Left forelimb (tissue), 1 donor: ENCODE measurements around the gene UTY.

Source experiments
- DNase-seq: peaks from one replicate; pipeline ENCODE4 v3.0.0-alpha.2; 2018; ENCODE audit warnings: low spot score

Gene UTY

DNA sequence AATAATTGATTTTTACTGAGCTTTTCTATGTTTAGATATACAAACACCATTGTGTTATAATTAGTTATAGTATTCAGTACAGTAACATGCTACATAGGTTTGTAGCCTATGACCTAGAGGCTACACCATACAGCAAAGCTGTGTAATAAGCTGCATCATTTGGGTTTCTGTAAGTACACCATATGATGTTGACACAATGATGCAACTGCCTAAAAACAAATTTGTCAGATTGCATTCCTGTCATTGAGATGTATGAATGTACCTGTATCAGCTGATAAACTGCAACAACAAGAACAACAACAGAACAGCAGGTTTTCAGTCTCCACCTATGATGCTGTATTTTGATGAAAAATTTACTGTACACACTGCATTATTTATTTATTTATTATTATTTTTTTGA is 64.3 kb downstream of the UTY start:
- DNase-seq = no peak

- no peak for DNase-seq
Observed at GRCh38 chrY:13398876-13399275, 81.0 kb downstream of the UTY start.

- no peak for DNase-seq
Observed at GRCh38 chrY:13381110-13381683, 98.6 kb downstream of the UTY start.

DNA sequence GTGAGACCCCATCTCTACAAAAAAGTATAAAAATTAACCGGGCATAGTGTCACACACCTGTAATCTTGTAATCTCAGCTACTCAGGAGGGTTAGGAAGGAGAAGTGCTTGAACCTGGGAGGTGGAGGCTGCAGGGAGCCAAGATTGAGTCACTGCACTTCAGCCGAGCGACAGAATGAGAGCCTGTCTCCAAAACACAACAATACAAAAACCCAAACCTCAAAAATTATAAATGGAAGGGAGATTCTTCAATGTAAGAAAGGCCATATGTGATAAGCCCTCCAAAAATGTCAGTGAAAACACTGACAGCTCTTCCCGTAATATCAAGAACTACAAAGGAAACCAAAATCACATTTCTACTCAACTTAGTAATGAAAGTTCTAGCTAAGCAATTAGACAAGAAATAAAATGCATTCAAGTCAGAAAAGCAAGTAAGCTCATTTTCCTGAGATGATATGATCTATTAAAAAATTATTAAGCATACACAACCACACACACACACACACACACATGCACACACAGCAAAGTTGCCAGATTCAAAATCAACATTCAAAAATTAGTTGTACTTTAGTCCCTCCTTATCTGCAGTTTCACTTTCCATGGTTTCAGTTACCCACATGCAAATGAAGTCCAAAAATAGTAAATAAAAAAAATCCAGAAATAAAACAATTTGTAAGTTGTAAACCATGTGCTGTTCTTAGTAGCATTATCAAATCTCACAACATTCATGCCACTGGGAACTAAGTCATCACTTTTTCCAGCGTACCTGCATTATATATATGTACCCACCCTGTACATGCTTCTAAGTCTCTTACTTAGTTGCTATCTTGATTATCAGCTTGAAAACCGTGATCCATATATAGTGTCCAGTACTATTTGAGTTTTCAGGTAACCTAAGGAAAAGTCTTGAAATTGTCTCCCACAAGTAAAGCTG is 108.7 kb downstream of the UTY start:
- DNase-seq = no peak

GRCh38 chrY:13370245-13370644 is 109.6 kb downstream of the UTY start:
- no peak for DNase-seq

DNA sequence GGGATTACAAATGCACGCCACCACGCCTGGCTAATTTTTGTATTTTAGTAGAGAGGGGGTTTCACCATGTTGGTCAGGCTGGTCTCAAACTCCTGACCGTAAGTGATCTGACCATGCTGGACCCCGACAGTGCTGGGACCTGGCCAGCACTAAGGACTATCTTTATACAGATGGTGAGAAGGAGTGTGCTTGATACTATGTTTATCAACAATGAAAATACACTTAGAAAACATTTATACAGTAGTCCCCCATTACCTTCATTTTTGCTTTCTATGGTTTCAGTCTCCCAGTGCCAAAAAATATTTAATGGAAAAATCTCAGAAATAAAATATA is 111.4 kb downstream of the UTY start:
- DNase-seq = no peak

DNA sequence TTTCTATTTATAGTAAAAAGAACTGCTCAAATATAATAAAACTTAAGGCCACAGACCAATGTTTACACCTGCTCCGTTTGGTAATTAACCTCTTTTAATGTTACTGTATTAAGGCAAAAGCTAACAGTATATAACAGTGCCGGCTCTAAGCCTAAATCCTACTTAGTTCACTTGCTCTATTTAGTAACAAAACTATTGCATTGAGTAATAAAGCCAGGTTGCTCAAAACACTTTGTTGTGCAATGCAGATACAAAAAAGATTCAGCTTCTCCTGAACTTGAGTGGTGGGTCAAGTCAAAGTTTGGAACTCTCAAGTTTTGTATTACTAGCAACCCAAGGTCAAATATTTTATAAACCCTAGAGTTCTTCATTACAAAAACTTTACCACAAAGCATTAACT is 116.2 kb downstream of the UTY start:
- no peak for DNase-seq

DNA sequence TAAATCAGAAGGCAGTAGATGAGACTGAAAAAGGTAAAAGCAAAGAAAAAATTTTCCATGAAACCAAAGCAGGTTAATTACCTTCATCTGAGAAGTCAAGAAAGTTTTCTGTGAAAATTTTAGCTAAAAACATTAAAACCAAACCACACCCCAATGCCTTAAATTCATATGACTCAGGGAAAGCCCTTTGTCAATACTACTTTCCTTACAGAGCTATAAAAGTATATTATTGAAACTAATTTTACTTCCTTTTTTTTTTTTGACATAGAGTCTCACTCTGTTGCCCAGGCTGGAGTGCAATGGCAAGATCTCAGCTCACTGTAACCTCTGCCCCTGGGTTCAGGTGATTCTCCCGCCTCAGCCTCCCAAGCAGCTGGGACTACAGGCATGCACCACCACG is 117.2 kb downstream of the UTY start:
- DNase-seq = no peak

GRCh38 chrY:13361656-13362636 is 117.9 kb downstream of the UTY start:
- DNase-seq = no peak

DNA sequence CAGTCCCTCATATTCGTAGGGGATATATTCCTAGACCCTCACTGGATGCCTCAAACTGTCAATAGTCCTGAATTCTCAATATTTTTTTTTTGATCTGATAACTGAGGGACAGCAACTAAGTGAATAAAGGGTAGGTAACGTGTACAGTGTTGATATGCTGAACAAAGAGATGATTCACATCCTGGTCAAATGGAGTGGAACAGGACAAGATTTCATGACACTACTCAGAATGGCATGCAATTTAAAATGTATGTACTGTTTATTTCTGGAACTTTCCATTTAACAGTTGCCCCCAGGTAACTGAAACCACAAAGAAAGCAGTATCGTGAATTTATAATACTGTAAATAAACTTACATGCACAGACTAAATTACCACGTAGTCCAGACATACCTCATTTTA is 128.4 kb downstream of the UTY start:
- DNase-seq = no peak

DNA sequence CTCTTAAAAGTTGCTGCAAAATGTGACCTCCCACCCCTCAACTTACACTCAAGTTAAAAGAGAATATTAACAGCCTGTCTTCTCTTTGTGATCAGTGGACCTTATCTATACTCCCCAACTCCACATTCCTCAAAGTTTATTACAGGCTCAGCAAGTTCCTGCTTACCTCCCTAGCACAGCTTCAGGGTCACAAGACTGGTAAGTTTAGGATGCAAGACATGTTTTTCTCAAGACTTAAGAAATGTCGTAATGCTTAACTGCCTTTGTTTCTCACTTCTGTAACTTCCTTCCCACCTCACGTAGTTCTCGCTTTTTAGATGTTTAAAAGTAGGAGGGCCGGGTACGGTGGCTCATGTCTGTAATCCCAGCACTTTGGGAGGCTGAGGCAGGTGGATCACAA is 132.7 kb downstream of the UTY start:
- no peak for DNase-seq

- no peak for DNase-seq
Observed at GRCh38 chrY:13345549-13345948, 134.3 kb downstream of the UTY start.

GRCh38 chrY:13343307-13343946 is 136.4 kb downstream of the UTY start:
- DNase-seq = no peak

DNA sequence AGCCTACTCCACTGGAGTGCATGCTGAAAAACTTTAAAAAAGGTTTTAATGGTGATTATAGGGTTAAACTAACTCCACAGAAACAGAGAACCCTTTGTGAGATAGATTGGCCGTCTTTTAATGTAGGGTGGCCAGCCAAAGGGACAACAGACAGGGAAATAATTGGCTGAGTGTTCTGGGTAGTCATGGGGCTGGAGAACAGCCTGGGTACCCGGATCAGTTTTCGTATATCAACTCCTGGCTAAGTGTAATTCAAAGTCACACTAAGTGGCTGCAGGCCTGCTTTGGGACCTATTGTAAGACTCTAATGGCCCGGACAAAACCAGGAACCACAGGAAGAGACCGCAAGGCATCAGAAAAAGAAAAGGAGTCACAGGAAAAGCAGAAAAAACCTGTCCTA is 139.9 kb downstream of the UTY start:
- DNase-seq = no peak

DNA sequence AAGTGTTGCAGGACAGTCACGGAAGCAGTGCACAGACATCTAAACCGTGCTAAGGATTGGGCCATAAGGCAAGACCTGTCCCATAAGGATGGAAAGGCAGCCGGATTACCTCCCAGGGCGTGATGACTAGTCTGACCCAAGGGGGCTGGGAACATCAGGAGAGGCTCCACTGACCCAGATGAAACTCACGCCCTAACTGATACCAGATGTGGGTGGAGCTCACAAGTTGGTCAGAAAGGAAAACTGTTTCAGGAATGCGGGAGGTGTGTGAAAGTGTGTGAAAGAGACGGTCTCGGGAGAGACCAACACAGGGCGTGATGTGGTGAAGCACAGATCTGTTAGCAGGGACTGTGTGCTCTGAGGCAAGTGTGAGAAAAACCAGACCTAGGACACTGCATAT is 140.5 kb downstream of the UTY start:
- DNase-seq = no peak

DNA sequence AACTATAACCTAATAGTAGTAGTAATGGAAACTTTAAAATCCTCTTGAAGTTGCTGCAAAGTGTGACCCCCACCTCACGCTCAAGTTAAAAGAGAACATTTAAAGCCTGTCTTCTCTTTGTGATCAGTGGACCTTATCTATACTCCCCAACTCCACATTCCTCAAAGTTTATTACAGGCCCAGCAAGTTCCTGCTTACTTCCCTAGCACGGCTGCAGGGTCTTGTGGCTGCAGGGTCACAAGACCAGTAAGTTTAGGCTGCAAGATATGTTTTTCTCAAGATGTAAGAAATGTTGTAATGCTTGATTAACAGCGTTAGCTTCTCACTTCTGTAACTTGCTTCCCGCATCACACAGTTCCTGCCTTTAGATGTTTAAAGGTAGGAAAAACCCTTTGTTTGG is 141.1 kb downstream of the UTY start:
- DNase-seq = no peak

DNA sequence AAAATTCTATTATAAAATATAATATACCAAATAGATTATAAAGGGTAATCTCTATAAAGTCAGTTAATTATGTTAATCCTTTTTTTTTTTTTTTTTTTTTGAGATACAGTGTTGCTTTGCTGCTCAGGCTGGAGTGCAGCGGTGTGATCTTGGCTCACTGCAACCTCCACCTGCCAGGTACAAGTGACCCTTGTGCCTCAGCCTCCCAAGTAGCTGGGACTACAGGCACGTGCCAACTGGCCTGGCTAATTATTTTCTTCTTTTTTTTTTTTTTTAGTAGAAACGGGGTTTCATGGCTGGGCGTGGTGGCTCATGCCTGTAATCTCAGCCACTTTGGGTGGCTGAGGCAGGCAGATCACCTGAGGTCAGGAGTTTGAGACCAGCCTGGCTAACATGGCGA is 141.9 kb downstream of the UTY start:
- DNase-seq = no peak

- DNase-seq = no peak
Observed at GRCh38 chrY:13333791-13334190, 146.0 kb downstream of the UTY start.

DNA sequence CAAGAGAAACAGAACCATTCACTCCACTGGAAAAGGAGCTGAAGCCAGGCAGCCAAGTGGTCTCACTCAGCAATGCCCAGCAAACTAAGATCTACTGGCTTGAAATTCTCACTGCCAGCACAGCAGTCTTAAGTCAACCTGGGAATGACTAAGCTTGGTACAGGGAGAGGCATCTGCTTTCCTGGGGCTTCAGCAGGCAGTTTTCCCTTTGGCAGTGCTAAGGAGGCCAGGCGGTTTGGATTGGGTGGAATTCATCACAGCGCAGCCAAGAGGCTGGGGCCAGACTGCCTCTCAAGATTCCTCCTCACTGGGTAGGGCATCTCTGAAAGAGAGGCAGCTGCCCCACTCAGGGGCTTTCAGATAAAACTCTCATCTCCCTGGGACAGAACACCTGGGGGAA is 149.2 kb downstream of the UTY start:
- DNase-seq = no peak

DNA sequence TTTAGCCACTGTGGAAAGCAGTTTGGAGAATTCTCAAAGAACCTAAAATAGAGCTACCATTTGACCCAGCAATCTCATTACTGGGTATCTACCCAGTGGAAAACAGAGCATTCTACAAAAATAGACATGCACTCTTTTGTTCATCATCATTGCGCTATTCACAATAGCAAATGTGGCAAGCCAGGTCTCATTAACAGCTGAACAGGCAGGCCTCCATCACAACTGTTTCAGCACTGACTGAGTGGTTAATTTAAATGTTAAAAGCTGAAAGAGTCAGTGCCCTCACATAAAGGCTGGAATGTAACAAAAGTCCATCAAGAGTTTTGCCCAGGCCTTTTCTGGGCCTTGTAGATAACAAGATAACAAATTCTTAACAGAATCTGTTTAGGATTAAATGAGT is 166.9 kb downstream of the UTY start:
- no peak for DNase-seq

DNA sequence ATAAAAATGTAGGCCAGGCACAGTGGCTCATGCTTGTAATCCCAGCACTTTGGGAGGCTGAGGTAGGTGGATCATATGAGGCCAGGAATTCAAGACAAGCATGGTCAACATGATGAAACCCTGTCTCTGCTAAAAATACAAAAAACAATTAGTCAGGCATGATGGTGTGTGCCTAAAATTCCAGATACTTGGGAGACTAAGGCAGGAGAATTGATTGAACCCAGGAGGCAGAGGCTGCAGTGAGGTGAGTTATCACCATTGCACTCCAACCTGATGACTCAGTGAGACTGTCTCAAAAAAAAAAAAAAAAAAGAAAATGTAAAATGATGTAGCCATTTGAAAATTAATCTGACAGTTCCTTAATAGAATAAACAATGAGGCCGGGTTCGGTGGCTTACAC is 171.9 kb downstream of the UTY start:
- DNase-seq = no peak

DNA sequence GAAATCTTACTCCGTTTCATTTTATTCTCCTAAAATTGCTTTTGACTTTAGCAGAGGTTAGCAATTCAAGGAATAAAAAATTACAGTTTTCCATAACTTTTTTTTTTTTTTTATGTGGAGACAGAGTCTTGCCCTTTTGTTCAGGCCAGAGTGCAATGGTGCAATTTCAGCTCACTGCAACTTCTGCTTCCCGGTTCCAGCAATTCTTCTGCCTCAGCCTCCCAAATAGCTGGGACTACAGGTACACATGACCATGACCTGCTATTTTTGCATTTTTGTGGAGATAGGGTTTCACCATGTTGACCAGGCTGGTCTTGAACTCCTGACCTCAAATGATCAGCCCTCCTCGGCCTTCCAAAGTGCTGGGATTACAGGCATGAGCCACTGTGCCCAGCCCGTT is 179.0 kb downstream of the UTY start:
- no peak for DNase-seq
